NCI-H345 treated with DMSO at 0.1 percent for 48 hours (cell line): ENCODE measurements around the gene KRT75.
A peak's percentile ranks its signal among the peaks of the same experiment; 100 is the strongest.

ENCODE experiments used
- DNase-seq: peaks from one replicate; lab custom pipeline; 2025; ENCODE audit not compliant: unreplicated experiment; lab: John Stamatoyannopoulos, UW

The KRT75 gene

GRCh38 chr12:52395761-52396434 is 38.3 kb downstream of the KRT75 start:
- DNase-seq, result no peak

GRCh38 chr12:52394836-52395405 is 39.2 kb downstream of the KRT75 start:
- no peak for DNase-seq

- DNase-seq, result no peak
Observed at GRCh38 chr12:52392465-52393007, 41.6 kb downstream of the KRT75 start.

GRCh38 chr12:52391618-52392002 is 42.6 kb downstream of the KRT75 start:
- DNase-seq, result peak; percentile 89

- DNase-seq, result no peak
Observed at GRCh38 chr12:52390739-52391617, 43.2 kb downstream of the KRT75 start.

- no peak for DNase-seq
Observed at GRCh38 chr12:52389313-52390207, 44.6 kb downstream of the KRT75 start.

GRCh38 chr12:52387859-52388258 is 46.3 kb downstream of the KRT75 start:
- no peak for DNase-seq

GRCh38 chr12:52385226-52385702 is 48.9 kb downstream of the KRT75 start, which contains the start of gene KRT84:
KRT84 (minus strand) TSS chr12:52385652; CDS start chr12:52385585, 67 bp downstream.
- DNase-seq, result no peak

- no peak for DNase-seq
Observed at GRCh38 chr12:52383331-52383730, 50.8 kb downstream of the KRT75 start.

- DNase-seq, result no peak
Observed at GRCh38 chr12:52382854-52383253, 51.3 kb downstream of the KRT75 start.

- DNase-seq, result no peak
Observed at GRCh38 chr12:52381206-52381605, 53.0 kb downstream of the KRT75 start.

- DNase-seq, result no peak
Observed at GRCh38 chr12:52380271-52380694, 53.9 kb downstream of the KRT75 start.

GRCh38 chr12:52379536-52379935 is 54.6 kb downstream of the KRT75 start:
- no peak for DNase-seq

- DNase-seq, result no peak
Observed at GRCh38 chr12:52378091-52378490, 56.1 kb downstream of the KRT75 start.

- no peak for DNase-seq
Observed at GRCh38 chr12:52377266-52377665, 56.9 kb downstream of the KRT75 start.
